SU-DHL-6 (cell line): Measurements from ENCODE around the gene JMJD4.

Experiments used
- EZH2phosphoT487 ChIP-seq: fragments of 200-600 bp; sonication (generic), shearing (Covaris generic); conservative IDR thresholded peaks from 2 replicates; pipeline ENCODE4 v1.6.1; 2018; ENCODE audit warnings: mild to moderate bottlenecking, antibody characterized with exemption, low read length, moderate library complexity, mixed read lengths
- TF ChIP-seq, protein P1 (sequence below): fragments of 200-600 bp; sonication (generic); IDR thresholded peaks from one replicate; pipeline ENCODE4 v1.5.1; 2017; ENCODE audit warnings: antibody characterized with exemption, mild to moderate bottlenecking, low read length, moderate library complexity; ENCODE audit not compliant: insufficient read depth, poor library complexity, severe bottlenecking

DNA sequence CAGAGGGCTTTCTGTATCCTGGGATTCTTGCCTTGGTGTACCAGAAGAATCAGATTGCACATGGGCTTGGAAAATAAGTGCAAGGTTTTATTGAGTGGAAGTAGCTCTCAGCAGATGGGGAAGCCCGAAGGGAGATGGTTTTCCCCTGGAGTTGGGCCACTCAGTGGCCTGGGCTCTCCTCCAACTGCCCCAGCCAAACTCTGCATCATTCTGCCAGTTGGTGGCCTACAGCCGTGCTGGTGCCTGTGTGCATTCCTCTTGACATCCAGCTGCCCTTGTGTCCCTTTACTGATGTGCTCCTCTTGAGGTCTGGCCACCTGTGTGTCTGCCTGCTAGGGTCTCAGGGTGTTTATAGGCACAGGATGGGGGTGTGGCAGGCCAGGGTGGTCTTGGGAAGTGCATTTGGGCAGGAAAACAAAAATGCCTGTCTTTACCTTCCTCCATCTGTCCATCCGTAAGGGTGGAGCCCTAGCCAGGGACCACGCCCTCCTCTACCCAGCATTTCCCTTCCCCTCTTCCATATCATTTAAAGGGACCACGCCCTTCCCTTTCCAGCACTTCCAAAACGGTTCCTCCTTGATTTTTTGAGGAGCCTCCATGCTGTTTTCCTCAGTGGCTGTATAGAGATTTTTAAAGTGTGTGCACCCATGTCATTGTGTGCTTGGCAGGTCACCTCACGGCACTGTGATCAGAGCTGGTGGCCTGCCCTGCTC lies 19.1 kb upstream of the JMJD4 start:
- TF ChIP-seq EZH2phosphoT487: no peak
- TF ChIP-seq, protein P1, sequence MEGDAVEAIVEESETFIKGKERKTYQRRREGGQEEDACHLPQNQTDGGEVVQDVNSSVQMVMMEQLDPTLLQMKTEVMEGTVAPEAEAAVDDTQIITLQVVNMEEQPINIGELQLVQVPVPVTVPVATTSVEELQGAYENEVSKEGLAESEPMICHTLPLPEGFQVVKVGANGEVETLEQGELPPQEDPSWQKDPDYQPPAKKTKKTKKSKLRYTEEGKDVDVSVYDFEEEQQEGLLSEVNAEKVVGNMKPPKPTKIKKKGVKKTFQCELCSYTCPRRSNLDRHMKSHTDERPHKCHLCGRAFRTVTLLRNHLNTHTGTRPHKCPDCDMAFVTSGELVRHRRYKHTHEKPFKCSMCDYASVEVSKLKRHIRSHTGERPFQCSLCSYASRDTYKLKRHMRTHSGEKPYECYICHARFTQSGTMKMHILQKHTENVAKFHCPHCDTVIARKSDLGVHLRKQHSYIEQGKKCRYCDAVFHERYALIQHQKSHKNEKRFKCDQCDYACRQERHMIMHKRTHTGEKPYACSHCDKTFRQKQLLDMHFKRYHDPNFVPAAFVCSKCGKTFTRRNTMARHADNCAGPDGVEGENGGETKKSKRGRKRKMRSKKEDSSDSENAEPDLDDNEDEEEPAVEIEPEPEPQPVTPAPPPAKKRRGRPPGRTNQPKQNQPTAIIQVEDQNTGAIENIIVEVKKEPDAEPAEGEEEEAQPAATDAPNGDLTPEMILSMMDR: no peak
